Measurements from ENCODE around the gene LMOD1.
A peak's percentile ranks its signal among the peaks of the same experiment; 100 is the strongest.

Gene LMOD1

GRCh38 chr1:201880928-201881571 is 65.3 kb downstream of the LMOD1 start:
- no peak for TF ChIP-seq CTCF (IDR thresholded peaks at IDR 0.05; ENCODE audit: extremely low read depth, insufficient read depth, missing control alignments)
- no peak for DNase-seq (ENCODE audit: low spot score)
- in situ Hi-C loops (cut with MboI; ENCODE audit: low pct_unique_long_range_greater_than_20kb, low sequenced_read_pairs, unreplicated experiment): no loop called here

- in situ Hi-C loops (cut with MboI; ENCODE audit: low pct_unique_long_range_greater_than_20kb, low sequenced_read_pairs, unreplicated experiment): no loop called here
- DNase-seq (ENCODE audit: low spot score): peak; percentile 45
- peak; percentile 61 for TF ChIP-seq CTCF (IDR thresholded peaks at IDR 0.05; ENCODE audit: extremely low read depth, insufficient read depth, missing control alignments)
Observed at GRCh38 chr1:201877877-201878401, 68.4 kb downstream of the LMOD1 start.

- TF ChIP-seq CTCF (IDR thresholded peaks at IDR 0.05; ENCODE audit: extremely low read depth, insufficient read depth, missing control alignments): peak; percentile 22
- DNase-seq (ENCODE audit: low spot score): no peak
- in situ Hi-C loops (cut with MboI; ENCODE audit: low pct_unique_long_range_greater_than_20kb, low sequenced_read_pairs, unreplicated experiment): no loop called here
Observed at GRCh38 chr1:201876148-201876818, 70.1 kb downstream of the LMOD1 start.

- TF ChIP-seq CTCF (IDR thresholded peaks at IDR 0.05; ENCODE audit: extremely low read depth, insufficient read depth, missing control alignments): no peak
- in situ Hi-C loops (cut with MboI; ENCODE audit: low pct_unique_long_range_greater_than_20kb, low sequenced_read_pairs, unreplicated experiment): no loop called here
- DNase-seq (ENCODE audit: low spot score): no peak
Observed at GRCh38 chr1:201874672-201875071, 71.7 kb downstream of the LMOD1 start.

- no peak for TF ChIP-seq CTCF (IDR thresholded peaks at IDR 0.05; ENCODE audit: extremely low read depth, insufficient read depth, missing control alignments)
- no peak for DNase-seq (ENCODE audit: low spot score)
- in situ Hi-C loops (cut with MboI; ENCODE audit: low pct_unique_long_range_greater_than_20kb, low sequenced_read_pairs, unreplicated experiment): no loop called here
Observed at GRCh38 chr1:201870397-201870796, 76.0 kb downstream of the LMOD1 start.

- in situ Hi-C loops (cut with MboI; ENCODE audit: low pct_unique_long_range_greater_than_20kb, low sequenced_read_pairs, unreplicated experiment): no loop called here
- no peak for TF ChIP-seq CTCF (IDR thresholded peaks at IDR 0.05; ENCODE audit: extremely low read depth, insufficient read depth, missing control alignments)
- no peak for DNase-seq (ENCODE audit: low spot score)
Observed at GRCh38 chr1:201861448-201861847, 84.9 kb downstream of the LMOD1 start.

Data from GM13977 (cell line).